ENCODE results near the gene UGT1A9. TPM values are rescaled to one million over a fixed set of nuclear protein-coding genes. Genes with fewer than 3 reads are reported as not detected.

UGT1A9 gene
- total RNA-seq, 1 experiment from 2014 or later = not detected

GRCh38 chr2:233814056-233814835, 142.5 kb downstream of the UGT1A9 start:
- Histone ChIP-seq H3K36me3 (replicated peaks; ENCODE audit: control insufficient read depth, insufficient read depth, low read length) (no peaks in the 10 kb centered on the region), H3K4me3 (ENCODE audit: insufficient read depth, low read depth, low read length) (no peak overlapping the region), H3K27me3 (ENCODE audit: control insufficient read depth, insufficient read depth, low read length) (no peaks in the 10 kb centered on the region)
- DNase-seq = peak; percentile 82

GRCh38 chr2:233815861-233816260, 144.2 kb downstream of the UGT1A9 start:
- no peak for DNase-seq

GRCh38 chr2:233816334-233816733, 144.6 kb downstream of the UGT1A9 start:
- Histone ChIP-seq H3K36me3 (replicated peaks; ENCODE audit: control insufficient read depth, insufficient read depth, low read length) (no peaks in the 10 kb centered on the region), H3K27me3 (ENCODE audit: control insufficient read depth, insufficient read depth, low read length) (no peaks in the 10 kb centered on the region), H3K4me3 (ENCODE audit: insufficient read depth, low read depth, low read length) (no peak overlapping the region)
- DNase-seq = no peak

More at GRCh38 chr2:233815861-233816260, 144.2 kb downstream of the UGT1A9 start:
- H3K4me3 ChIP-seq (ENCODE audit: insufficient read depth, low read depth, low read length) = no peak overlapping the region
- no peaks in the 10 kb centered on the region for H3K36me3 ChIP-seq (replicated peaks; ENCODE audit: control insufficient read depth, insufficient read depth, low read length)
- H3K27me3 ChIP-seq (ENCODE audit: control insufficient read depth, insufficient read depth, low read length) = no peaks in the 10 kb centered on the region

GRCh38 chr2:233816771-233817170, 145.1 kb downstream of the UGT1A9 start:
- no peak for DNase-seq
- Histone ChIP-seq H3K27me3 (ENCODE audit: control insufficient read depth, insufficient read depth, low read length) (no peaks in the 10 kb centered on the region), H3K4me3 (ENCODE audit: insufficient read depth, low read depth, low read length) (no peak overlapping the region), H3K36me3 (replicated peaks; ENCODE audit: control insufficient read depth, insufficient read depth, low read length) (no peaks in the 10 kb centered on the region)

GRCh38 chr2:233817361-233817911, 145.7 kb downstream of the UGT1A9 start:
- Histone ChIP-seq H3K4me3 (ENCODE audit: insufficient read depth, low read depth, low read length) (no peak overlapping the region), H3K36me3 (replicated peaks; ENCODE audit: control insufficient read depth, insufficient read depth, low read length) (no peaks in the 10 kb centered on the region), H3K27me3 (ENCODE audit: control insufficient read depth, insufficient read depth, low read length) (no peaks in the 10 kb centered on the region)
- DNase-seq = no peak

- H3K27me3 ChIP-seq (ENCODE audit: control insufficient read depth, insufficient read depth, low read length) = no peaks in the 10 kb centered on the region
- no peaks in the 10 kb centered on the region for H3K36me3 ChIP-seq (replicated peaks; ENCODE audit: control insufficient read depth, insufficient read depth, low read length)
- no peak overlapping the region for H3K4me3 ChIP-seq (ENCODE audit: insufficient read depth, low read depth, low read length)
- peak; percentile 41 for DNase-seq
Observed at GRCh38 chr2:233817995-233818638, 146.4 kb downstream of the UGT1A9 start.

GRCh38 chr2:233818639-233819621, 147.2 kb downstream of the UGT1A9 start:
- no peaks in the 10 kb centered on the region for H3K27me3 ChIP-seq (ENCODE audit: control insufficient read depth, insufficient read depth, low read length)
- no peak for DNase-seq
- H3K36me3 ChIP-seq (replicated peaks; ENCODE audit: control insufficient read depth, insufficient read depth, low read length) = no peaks in the 10 kb centered on the region
- no peak overlapping the region for H3K4me3 ChIP-seq (ENCODE audit: insufficient read depth, low read depth, low read length)

GRCh38 chr2:233819884-233820773, 148.4 kb downstream of the UGT1A9 start:
- Histone ChIP-seq H3K27me3 (ENCODE audit: control insufficient read depth, insufficient read depth, low read length) (no peaks in the 10 kb centered on the region), H3K36me3 (replicated peaks; ENCODE audit: control insufficient read depth, insufficient read depth, low read length) (no peaks in the 10 kb centered on the region), H3K4me3 (ENCODE audit: insufficient read depth, low read depth, low read length) (no peak overlapping the region)
- DNase-seq = no peak

GRCh38 chr2:233820774-233821105, 149.0 kb downstream of the UGT1A9 start:
- no peak for DNase-seq
- Histone ChIP-seq H3K36me3 (replicated peaks; ENCODE audit: control insufficient read depth, insufficient read depth, low read length) (no peaks in the 10 kb centered on the region), H3K4me3 (ENCODE audit: insufficient read depth, low read depth, low read length) (no peak overlapping the region), H3K27me3 (ENCODE audit: control insufficient read depth, insufficient read depth, low read length) (no peaks in the 10 kb centered on the region)

GRCh38 chr2:233821196-233821595, 149.5 kb downstream of the UGT1A9 start:
- DNase-seq = peak; percentile 38

GRCh38 chr2:233821709-233822100, 150.0 kb downstream of the UGT1A9 start:
- no peak overlapping the region for H3K4me3 ChIP-seq (ENCODE audit: insufficient read depth, low read depth, low read length)

More at GRCh38 chr2:233821196-233821595, 149.5 kb downstream of the UGT1A9 start:
- Histone ChIP-seq H3K4me3 (ENCODE audit: insufficient read depth, low read depth, low read length) (no peak overlapping the region), H3K27me3 (ENCODE audit: control insufficient read depth, insufficient read depth, low read length) (no peaks in the 10 kb centered on the region), H3K36me3 (replicated peaks; ENCODE audit: control insufficient read depth, insufficient read depth, low read length) (no peaks in the 10 kb centered on the region)

GRCh38 chr2:233822101-233822771, 150.5 kb downstream of the UGT1A9 start:
- Histone ChIP-seq H3K36me3 (replicated peaks; ENCODE audit: control insufficient read depth, insufficient read depth, low read length) (no peaks in the 10 kb centered on the region), H3K27me3 (ENCODE audit: control insufficient read depth, insufficient read depth, low read length) (no peaks in the 10 kb centered on the region), H3K4me3 (ENCODE audit: insufficient read depth, low read depth, low read length) (no peak overlapping the region)
- DNase-seq = peak; percentile 56

More at GRCh38 chr2:233821709-233822100, 150.0 kb downstream of the UGT1A9 start:
- Histone ChIP-seq H3K36me3 (replicated peaks; ENCODE audit: control insufficient read depth, insufficient read depth, low read length) (no peaks in the 10 kb centered on the region), H3K27me3 (ENCODE audit: control insufficient read depth, insufficient read depth, low read length) (no peaks in the 10 kb centered on the region)
- no peak for DNase-seq

Measured in H7 (cell line).